ENCODE measurements around the gene PTBP3. TPM values are rescaled to one million over a fixed set of nuclear protein-coding genes. Genes with fewer than 3 reads are reported as not detected.
A peak's percentile ranks its signal among the peaks of the same experiment; 100 is the strongest.
"Not testable (repeated sequence)": the region's sequence is repeated elsewhere in the genome, so short reads cannot be mapped to it uniquely, and the experiment has no call there.

The PTBP3 gene, protein sequence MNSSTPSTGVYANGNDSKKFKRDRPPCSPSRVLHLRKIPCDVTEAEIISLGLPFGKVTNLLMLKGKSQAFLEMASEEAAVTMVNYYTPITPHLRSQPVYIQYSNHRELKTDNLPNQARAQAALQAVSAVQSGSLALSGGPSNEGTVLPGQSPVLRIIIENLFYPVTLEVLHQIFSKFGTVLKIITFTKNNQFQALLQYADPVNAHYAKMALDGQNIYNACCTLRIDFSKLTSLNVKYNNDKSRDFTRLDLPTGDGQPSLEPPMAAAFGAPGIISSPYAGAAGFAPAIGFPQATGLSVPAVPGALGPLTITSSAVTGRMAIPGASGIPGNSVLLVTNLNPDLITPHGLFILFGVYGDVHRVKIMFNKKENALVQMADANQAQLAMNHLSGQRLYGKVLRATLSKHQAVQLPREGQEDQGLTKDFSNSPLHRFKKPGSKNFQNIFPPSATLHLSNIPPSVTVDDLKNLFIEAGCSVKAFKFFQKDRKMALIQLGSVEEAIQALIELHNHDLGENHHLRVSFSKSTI
- 10 to 100 TPM; 12.4 to 23.3 (median 19.2) TPM for polyA plus RNA-seq (ENCODE audit: insufficient read length in 10 of 10)
- long read RNA-seq, donor 1, full-length matches to known transcripts = 1 of 1 reads
- long read RNA-seq, donor 1, partial matches to known transcripts = 0 of 1 reads
- long read RNA-seq, donor 1, other reads (novel, unspliced or antisense) = 0 of 1 reads
- long read RNA-seq, donor 2, full-length matches to known transcripts = 1 of 1 reads
- long read RNA-seq, donor 2, partial matches to known transcripts = 0 of 1 reads
- long read RNA-seq, donor 2, other reads (novel, unspliced or antisense) = 0 of 1 reads
- long read RNA-seq, donor 3 = 0 reads
- long read RNA-seq, donor 4 = 0 reads
- long read RNA-seq, donor 5 = 0 reads
- long read RNA-seq, donor 6, partial matches to known transcripts = 0 of 2 reads
- long read RNA-seq, donor 6, other reads (novel, unspliced or antisense) = 0 of 2 reads
- long read RNA-seq, donor 7, partial matches to known transcripts = 0 of 1 reads
- long read RNA-seq, donor 7, other reads (novel, unspliced or antisense) = 0 of 1 reads
- long read RNA-seq, donor 8 = 0 reads
- long read RNA-seq, donor 9 = 0 reads

DNA sequence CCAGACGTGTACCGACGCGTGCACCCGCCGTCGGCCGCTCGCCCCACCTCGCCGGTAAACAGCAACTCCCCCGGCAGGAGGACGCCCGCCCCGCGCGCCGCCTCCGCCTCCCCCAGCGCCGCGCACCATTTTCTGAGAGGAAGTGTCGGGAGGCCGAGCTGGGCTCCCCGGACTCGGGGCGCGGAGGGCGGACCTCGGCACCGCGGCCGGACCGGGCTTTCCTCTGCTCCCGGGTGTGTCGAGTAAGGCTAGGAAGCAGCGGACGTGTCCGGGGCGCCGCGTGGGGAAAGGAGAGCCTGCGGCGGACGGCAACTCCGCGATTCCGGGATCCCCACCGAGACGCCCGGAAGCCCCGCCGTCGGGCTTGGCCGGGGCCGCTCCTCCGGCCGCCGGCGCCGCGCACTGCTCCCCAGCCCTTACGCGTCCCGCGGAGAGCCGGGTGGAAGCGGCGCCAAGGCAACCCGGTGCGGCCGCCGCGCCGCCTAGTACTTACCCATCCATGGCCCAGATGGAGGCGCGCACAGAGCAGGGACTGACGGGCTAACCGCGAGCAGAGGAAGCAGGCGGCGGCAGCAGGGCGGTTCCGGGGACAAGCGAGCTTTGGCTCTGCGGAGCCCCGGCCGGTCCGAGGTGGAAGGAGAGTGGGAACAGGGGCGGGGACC is at the start of gene PTBP3:
Gene PTBP3 (minus strand): TSS at position 643 of the 662 bp plus-strand sequence. CDS start 35,754 bp downstream, outside the sequence.
- DNase-seq = peak; percentile 56 to 92 (median 73)

DNA sequence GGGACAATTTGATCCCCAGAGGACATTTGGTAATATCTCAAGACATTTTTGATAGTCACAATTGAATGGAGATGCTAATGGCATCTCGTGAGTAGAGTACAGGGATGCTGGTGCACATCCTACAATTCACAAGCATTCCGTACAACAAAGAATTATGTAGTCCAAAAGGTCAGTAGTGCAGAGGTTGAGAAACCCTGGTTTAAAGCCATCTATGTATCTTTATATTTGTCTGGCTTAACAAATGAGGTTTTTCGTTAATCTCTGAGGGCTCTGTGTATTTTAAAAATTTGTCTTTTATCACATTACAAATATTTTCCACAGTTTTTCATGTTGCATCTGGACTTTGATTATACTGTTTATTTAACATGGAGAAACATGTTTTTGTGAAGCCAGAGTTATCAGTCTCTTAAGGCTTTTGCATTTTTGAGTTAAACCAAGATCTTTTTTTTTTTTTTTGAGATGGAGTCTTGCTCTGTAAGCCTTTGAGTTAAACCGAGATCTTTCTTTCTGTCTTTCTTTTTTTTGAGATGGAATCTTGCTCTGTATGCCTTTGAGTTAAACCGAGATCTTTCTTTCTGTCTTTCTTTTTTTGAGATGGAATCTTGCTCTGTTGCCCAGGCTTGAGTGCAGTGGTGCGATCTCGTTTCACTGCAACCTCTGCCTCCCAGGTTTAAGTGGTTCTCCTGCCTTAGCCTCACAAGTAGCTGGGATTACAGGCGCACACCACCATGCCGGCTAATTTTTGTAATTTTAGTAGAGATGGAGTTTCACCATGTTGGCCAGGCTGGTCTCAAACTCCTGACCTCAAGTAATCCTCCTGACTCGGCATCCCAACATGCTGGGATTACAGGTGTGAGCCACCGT is 49.3 kb upstream of the PTBP3 start:
- DNase-seq = peak in 1 of 3 donors; percentile 26

DNA sequence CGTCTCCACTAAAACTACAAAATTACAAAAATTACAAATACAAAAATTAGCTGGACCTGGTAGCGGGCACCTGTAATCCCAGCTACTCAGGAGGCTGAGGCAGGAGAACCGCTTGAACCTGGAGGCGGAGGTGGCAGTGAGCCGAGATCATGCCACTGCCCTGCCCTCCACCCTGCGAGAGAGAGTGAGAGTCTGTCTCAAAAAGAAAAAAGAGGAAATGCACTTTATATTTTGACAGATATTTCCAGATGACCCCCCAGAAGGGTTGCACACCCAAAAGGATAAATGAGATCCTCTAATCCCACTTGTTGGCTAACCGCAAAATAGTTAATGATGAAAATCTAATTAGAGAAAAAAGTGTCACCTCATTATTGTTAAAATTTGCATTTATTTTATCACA is 48.6 kb upstream of the PTBP3 start:
- no peak for DNase-seq

DNA sequence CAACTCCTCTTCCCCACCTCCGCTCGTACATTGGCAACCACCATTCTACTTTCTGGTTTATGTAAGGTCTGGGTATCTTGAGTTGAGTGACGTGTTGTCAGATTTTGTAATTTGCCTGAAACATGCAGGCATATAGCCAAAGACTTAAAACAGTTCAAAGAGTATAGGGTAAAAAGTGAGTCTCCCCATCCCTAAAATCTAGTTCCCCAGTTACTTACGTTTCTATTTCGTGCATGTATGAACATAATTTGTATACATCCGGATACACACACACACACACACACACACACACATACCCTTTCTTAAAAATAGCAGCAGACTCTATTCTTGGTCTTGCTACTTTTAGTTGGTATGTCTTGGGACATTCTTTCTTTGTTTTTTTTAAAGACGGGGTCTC is 47.4 kb upstream of the PTBP3 start:
- DNase-seq = peak; percentile 38 to 71 (median 46)

DNA sequence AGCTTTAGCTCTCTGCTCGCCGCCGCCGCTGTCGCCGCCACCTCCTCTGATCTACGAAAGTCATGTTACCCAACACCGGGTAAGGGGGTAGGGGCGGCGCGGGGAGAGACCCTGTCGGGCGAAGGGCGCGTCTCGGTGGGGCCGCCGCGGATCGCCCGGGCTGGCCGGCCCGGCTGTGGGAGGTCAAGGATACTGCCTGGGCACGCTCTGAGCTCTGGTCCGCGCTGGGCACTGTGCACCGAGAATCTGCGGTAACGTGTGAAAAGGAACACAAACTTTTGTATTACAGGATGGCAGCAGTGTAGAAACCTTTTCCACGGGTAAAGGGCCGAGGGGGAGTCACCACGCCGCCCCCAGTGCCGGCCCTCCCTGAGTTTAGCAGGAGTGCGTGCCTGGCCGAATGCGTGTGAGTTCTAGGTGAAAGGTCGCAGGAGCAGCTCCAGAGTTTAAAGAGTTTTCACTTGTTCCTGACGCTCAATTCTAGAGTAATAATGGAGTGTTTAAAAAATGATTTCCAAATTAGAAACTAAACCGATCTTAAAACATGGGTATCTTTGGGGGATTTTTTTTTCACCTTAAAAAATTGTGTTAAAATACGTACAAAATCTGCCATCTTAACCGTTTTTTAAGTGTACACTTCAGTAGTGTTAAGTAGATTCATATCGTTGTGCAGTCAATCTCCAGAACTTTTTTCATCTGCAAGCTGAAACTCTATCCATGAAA is 46.8 kb upstream of the PTBP3 start, which contains the start of gene HSDL2:
Gene HSDL2 (plus strand): TSS at position 7 of the 723 bp plus-strand sequence. CDS start 56 bp downstream, at position 63.
- DNase-seq = peak in 2 of 3 donors; percentile 45 to 67

DNA sequence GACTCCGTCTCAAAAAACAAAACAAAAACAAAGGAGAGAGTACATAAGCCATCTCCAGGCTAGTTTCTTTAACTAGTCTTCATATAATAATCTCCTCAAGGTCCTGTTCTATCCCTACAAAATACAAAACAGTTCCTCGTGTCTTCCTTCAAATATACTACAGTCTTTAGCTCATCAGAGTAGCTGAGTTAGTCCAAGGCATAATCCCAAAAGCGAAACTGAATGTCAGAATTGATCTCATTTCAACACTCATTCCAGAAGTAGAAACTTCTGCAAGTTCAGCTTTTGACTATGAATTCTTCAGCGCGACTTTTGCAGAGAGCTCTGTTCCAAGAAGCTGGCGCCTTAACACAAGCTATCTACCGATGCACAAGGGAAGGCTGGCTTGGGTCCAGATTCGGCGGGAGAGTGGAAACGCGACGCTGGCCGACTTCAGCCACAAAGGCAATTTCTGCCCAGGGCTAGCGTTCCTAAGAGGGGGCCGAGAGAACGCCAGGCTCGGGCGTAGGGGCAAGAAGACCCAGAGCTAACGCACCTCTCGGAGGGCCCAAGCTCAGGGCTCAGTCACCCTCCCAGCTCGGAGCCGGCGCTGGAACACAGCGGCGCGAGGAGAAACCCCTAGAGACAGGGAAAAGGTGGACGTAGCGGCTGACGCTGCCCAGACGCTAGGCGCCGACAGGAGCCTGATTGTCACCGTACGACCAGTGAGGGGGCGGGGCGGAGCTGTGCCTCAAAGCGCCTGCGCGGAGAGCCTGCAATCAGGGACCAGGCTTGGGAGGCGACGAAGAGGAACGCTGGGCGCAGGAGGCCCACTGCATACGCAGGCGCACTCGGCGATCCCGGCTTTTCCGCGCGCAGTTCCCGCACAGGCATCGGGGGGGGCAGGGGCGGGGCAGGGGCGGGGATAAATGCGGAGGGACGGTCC is 46.0 kb upstream of the PTBP3 start:
- peak; percentile 99 for DNase-seq

DNA sequence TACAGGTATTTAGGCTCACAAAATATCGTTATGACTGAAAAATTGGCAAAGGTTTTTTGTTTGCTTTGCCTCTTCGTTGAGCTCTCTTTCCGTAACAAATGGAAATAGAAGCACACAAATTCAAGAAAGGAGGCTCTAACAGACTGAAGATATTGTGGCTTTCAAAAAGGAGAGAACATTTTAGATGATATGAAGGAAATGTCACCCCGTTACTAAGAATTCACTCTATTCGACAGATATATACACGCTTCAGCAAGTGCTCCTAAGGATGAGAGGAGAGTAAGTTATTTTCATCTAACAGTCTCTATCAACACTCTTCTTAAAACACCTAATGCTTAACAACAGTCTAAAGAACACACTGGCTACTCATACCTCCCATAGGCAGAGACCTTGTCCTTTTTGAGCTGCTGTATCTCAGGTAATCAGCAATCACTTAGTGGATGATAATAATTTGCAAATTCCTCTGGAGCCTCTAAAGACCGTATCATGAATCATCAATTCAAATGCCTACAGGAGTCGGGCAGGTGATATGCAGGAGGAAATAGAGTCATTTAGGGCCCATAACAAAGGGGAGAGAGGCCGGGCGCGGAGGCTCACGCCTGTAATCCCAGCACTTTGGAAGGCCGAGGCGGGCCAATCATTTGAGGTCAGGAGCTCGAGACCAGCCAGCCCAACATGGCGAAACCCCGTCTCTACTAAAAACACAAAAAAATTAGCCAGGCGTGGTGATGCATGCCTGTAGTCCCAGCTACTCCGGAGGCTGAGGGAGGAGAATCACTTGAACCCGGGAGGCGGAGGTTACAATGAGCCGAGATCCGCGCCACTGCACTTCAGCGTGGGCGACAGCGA is 45.1 kb upstream of the PTBP3 start:
- DNase-seq = peak in 1 of 3 donors; percentile 48

DNA sequence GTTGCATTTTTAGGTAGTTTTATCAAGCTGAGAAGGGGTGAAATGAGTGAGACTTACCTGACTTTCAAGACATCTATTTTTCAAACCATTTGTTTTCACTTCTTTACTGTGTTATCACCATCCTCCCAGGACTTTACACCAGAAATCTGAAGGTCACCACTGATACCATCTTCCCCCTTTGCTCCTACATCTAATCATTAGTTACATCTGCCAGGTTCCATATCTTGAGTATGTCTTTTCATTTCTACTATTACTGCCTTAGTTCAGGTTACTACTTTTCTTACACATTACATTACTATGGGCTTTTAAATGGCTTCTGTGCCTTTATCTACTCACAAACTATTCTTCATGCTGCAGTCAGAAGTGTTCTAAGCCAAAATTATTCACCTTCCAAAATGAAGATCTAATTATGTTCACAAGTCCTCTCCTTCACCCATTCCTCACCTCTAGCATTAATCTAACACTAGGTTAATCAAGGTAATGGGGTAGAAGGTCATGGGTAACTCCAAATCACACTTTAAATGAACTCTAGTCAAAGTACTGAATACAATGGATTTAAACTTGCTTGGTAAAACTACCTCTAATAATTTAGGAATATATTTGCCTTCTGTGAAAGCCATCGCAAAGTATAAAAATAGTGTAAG is 44.4 kb upstream of the PTBP3 start:
- DNase-seq = no peak

DNA sequence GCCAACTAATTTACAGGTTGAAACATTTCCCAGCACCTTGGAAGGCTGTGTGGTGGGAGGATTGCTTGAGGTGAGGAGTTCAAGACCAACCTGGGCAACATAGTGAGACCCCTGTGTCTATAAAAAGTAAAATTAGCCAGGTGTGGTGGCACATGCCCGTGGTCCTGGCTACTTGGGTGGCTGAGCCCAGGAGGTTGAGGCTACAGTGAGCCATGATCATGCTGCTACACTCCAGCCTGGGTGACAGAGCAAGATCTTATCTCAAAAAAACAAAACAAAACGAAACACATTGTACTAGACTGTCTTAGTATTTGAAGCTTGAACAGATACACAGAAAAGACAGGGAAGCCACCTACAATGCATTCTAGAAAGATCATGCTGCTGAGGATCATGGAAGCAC is 43.7 kb upstream of the PTBP3 start:
- no peak for DNase-seq

DNA sequence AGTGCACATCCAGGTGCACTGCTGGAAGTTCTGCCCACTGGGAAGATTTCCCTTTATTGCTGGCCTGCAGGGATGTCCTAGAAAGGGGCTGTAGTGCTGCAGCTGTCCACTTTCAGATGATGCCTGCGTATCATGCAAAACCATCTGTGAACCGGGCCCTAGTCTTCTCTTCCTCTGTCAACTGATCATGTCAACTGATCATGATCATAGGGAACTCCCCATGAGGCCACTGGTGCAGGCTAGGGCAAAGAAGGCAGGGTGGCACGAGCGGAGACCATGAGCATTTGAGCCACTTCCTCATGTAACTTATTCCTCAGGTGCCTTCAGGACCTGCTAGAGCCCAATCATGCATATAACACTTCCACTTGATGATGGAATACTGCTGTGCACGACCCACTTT is 41.9 kb upstream of the PTBP3 start:
- DNase-seq = no peak

DNA sequence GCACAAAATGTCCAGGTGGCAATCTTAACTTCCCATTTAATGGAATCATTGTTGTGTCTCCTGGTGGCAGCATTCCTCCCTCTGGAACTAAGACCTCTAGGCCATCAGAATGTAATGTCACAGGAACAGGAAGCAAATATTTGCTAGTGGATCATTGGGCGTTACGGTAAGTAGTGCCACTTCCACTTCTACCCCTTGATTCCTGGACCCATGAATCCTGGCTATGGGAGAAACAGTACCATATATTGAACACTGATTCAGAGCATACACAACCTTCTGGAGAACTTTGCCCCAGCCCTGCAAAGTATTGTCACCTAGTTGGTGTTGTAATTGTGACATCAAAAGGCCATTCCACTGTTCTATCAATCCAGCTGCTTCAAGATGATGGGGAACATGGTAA is 40.8 kb upstream of the PTBP3 start:
- not testable (repeated sequence) for DNase-seq

DNA sequence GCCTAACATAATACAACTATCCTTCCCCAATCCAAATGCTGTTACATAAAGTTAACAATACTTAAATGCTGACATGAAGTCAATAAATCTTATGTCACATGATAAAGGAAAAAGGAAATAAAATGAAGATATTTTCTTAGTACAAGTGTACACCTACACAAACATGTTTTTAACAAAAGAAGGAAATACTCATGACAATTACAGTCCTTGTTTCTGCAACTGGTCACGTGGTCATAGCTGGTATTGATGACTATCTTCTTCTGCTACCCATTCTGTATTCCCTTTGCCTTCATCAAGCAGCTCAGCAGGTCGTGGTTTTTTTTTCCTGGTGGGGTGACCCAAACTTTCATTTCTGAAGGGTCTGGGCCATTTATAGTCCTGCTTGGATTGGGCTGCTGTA is 40.2 kb upstream of the PTBP3 start:
- DNase-seq = not testable (repeated sequence)

DNA sequence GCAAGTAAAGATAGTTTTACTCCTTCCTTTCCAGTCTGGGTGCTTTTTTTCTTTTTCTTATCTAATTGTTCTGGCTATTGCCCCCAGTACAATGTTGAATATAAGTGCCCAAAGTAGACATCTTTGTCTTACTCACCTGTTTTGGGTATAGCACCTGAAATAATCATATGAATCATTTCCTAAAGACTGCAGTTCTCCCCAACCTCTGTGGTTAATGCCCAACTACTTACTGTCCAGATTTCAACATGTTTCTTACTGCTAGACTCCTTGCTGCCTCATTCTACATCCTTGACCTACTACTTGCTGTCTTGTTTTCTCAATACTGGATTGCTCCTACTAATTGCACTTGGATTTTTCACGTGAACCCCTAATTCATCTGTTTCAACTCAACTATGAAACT is 37.6 kb upstream of the PTBP3 start:
- no peak for DNase-seq

DNA sequence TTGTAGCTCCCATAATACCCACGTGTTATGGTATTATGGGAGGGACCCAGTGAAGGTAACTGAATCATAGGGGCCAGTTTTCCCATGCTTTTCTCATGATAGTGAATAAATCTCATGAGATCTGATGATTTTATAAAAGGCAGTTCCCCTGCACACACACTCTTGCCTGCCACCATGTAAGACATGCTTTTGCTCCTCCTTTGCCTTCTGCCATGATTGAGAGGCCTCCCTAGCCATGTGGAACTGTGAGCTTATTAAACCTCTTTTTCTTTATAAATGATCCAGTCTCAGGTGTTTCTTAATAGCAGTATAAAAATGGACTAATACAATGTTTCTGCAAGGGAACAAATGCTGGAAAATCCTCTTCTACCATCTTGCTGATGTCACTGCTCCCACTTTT is 36.4 kb upstream of the PTBP3 start:
- DNase-seq = no peak

DNA sequence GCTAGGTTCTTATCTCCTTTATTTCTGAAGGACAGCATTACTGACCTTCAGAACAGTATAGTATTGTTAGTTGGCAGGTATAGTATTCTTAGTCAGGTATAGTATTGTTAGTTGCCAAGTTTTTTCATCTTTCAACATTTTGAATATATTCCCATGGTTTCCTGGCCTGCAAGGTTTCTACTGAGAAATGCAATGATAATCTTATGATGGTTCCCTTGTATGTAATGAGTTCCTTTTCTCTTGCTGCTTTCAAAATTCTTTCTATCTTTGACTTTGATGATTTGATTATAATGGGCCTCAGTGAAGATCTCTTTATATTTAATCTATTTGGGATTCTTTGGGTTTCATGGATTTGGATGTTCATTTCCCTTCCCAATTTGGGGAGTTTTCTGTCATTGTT is 34.0 kb upstream of the PTBP3 start:
- DNase-seq = no peak

DNA sequence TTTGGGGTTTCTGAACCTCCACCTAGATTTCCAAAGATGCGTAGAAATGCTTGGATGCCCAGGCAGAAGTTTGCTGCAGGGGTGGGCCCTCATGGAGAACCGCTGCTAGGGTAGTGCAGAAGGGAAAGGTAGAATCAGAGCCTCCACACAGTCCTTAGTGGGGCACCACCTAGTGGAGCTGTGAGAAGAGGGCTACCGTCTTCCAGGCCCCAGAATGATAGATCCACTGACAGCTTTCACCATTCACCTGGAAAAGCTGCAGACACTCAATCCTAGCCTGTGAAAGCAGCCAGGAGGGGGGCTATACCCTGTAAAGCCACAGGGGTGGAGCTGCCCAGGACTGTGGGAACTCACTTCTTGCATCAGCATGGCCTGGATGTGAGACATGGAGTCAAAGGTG is 33.2 kb upstream of the PTBP3 start:
- DNase-seq = no peak

DNA sequence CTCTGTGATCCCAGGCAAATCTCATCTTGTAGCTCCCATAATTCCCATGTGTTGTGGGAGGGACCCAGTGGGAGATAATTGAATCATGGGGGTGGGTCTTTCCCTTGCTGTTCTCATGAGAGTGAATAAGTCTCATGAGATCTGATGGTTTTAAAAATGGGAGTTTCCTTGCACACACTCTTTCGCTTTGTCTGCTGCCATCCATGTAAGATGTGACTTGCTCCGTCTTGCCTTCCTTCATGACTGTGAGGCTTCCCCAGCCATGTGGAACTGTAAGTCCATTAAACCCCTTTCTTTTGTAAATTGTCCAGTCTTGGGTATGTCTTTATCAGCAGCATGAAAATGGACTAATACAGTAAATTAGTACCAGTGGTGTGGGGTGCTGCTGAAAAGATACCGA is 31.8 kb upstream of the PTBP3 start:
- not testable (repeated sequence) for DNase-seq

Measured in muscle of back (tissue), 13 donors.